SK-N-SH treated with all-trans-retinoic acid at 6 μM for 48 hours (cell line): Measurements from ENCODE around the gene GREB1.

Source experiments
- ATAC-seq: fragments of 200-7000 bp; cut with Tn5 transposase; 3 replicates; pipeline ENCODE4 v1.9.1; 2020; ENCODE audit warnings: mild to moderate bottlenecking, moderate library complexity
- ARNTL ChIP-seq: fragments of 450-650 bp; formaldehyde crosslinking; IDR thresholded peaks from 2 replicates; pipeline ENCODE4 v1.5.0; 2020; ENCODE audit warnings: low read depth, mild to moderate bottlenecking, moderate library complexity, borderline replicate concordance
- BACH2 ChIP-seq: fragments of 250-450 bp; sonication (Bioruptor Pico); IDR thresholded peaks from 2 replicates; pipeline ENCODE4 v1.9.0; 2021; ENCODE audit warnings: mild to moderate bottlenecking, borderline replicate concordance
- CSDC2 ChIP-seq: fragments of 250-450 bp; sonication (Bioruptor Pico); IDR thresholded peaks from 2 replicates; pipeline ENCODE4 v1.5.0; 2020; ENCODE audit warnings: mild to moderate bottlenecking, moderate library complexity
- ESRRG ChIP-seq: fragments of 250-450 bp; sonication (Bioruptor Pico); IDR thresholded peaks from 2 replicates; pipeline ENCODE4 v1.6.1; 2021; ENCODE audit warnings: mild to moderate bottlenecking
- GLIS3 ChIP-seq: fragments of 250-450 bp; sonication (Bioruptor Pico); IDR thresholded peaks from 2 replicates; pipeline ENCODE4 v1.5.0; 2020; ENCODE audit warnings: mild to moderate bottlenecking, moderate library complexity
- ISL1 ChIP-seq: fragments of 250-450 bp; sonication (Bioruptor Pico); IDR thresholded peaks from 2 replicates; pipeline ENCODE4 v2.1.2; 2022; ENCODE audit warnings: mild to moderate bottlenecking, moderate library complexity
- OSR1 ChIP-seq: fragments of 250-450 bp; sonication (Bioruptor Pico); IDR thresholded peaks from 2 replicates; pipeline ENCODE4 v1.8.0; 2022; ENCODE audit warnings: moderate library complexity, mild to moderate bottlenecking, inconsistent platforms
- RARB ChIP-seq: fragments of 250-450 bp; sonication (Bioruptor Pico); IDR thresholded peaks from 2 replicates; pipeline ENCODE4 v1.8.0; 2021; ENCODE audit warnings: mild to moderate bottlenecking, moderate library complexity
- TCF4 ChIP-seq: fragments of 250-450 bp; sonication (Bioruptor Pico); IDR thresholded peaks from 2 replicates; pipeline ENCODE4 v1.8.0; 2021; ENCODE audit warnings: mild to moderate bottlenecking, moderate library complexity, borderline replicate concordance
- TOX ChIP-seq: fragments of 250-450 bp; sonication (Bioruptor Pico); IDR thresholded peaks from 2 replicates; pipeline ENCODE4 v1.8.0; 2021; ENCODE audit warnings: mild to moderate bottlenecking, moderate library complexity, borderline replicate concordance
- ZC3H10 ChIP-seq: fragments of 250-450 bp; sonication (Bioruptor Pico); IDR thresholded peaks from 2 replicates; pipeline ENCODE4 v1.5.1; 2021; ENCODE audit warnings: mild to moderate bottlenecking, moderate library complexity
- ZFP3 ChIP-seq: fragments of 250-450 bp; sonication (Bioruptor Pico); IDR thresholded peaks from 2 replicates; pipeline ENCODE4 v1.5.0; 2020; ENCODE audit warnings: mild to moderate bottlenecking, moderate library complexity
- ZNF70 ChIP-seq: fragments of 450-650 bp; formaldehyde crosslinking; IDR thresholded peaks from 2 replicates; pipeline ENCODE4 v1.5.0; 2020; ENCODE audit warnings: mild to moderate bottlenecking, moderate library complexity
- ZNF8 ChIP-seq: fragments of 450-650 bp; formaldehyde crosslinking; IDR thresholded peaks from 2 replicates; pipeline ENCODE4 v1.5.0; 2020; ENCODE audit warnings: mild to moderate bottlenecking, moderate library complexity
- TF ChIP-seq, protein P1 (sequence below): fragments of 250-450 bp; sonication (Bioruptor Pico); IDR thresholded peaks from 2 replicates; pipeline ENCODE4 v1.5.1; 2021; ENCODE audit warnings: mild to moderate bottlenecking, moderate library complexity
- TF ChIP-seq, protein P2 (sequence below): fragments of 250-450 bp; sonication (Bioruptor Pico); IDR thresholded peaks from 2 replicates; pipeline ENCODE4 v1.8.0; 2020; ENCODE audit warnings: mild to moderate bottlenecking, moderate library complexity, borderline replicate concordance
- TF ChIP-seq, protein P3 (sequence below): fragments of 250-450 bp; sonication (Bioruptor Pico); IDR thresholded peaks from 2 replicates; pipeline ENCODE4 v1.8.0; 2021; ENCODE audit warnings: low read depth, mild to moderate bottlenecking, moderate library complexity, borderline replicate concordance
- TF ChIP-seq, protein P4 (sequence below): fragments of 250-450 bp; sonication (Bioruptor Pico); IDR thresholded peaks from 2 replicates; pipeline ENCODE4 v1.5.1; 2020; ENCODE audit warnings: low read depth, mild to moderate bottlenecking, moderate library complexity
- TF ChIP-seq, protein P5 (sequence below): fragments of 250-450 bp; sonication (Bioruptor Pico); IDR thresholded peaks from 2 replicates; pipeline ENCODE4 v1.5.0; 2020; ENCODE audit warnings: mild to moderate bottlenecking, moderate library complexity

Gene GREB1

DNA sequence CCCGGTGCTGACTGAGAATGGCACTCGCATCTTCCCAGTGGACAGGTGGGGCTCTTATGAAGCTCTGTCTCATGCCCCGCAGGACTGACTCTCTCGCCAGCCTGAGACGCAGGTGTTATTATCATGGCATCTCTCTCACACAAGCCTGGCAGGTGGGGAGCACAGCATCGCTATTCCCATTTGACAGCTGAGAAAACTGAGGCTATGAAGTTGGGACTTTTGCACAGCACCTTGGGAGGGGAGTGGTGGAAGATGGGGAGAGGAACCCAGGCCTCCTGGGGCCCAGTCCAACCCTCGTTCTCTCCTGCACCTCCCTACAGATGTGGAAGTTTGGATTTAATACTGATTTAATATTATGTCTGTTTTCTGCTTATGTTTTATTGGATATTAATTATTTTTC, 145.2 kb downstream of the GREB1 start:
- TF ChIP-seq OSR1 (CRISPR knock-in tag) = no peak
- TF ChIP-seq TOX (CRISPR knock-in tag) = no peak
- TF ChIP-seq, protein P1, sequence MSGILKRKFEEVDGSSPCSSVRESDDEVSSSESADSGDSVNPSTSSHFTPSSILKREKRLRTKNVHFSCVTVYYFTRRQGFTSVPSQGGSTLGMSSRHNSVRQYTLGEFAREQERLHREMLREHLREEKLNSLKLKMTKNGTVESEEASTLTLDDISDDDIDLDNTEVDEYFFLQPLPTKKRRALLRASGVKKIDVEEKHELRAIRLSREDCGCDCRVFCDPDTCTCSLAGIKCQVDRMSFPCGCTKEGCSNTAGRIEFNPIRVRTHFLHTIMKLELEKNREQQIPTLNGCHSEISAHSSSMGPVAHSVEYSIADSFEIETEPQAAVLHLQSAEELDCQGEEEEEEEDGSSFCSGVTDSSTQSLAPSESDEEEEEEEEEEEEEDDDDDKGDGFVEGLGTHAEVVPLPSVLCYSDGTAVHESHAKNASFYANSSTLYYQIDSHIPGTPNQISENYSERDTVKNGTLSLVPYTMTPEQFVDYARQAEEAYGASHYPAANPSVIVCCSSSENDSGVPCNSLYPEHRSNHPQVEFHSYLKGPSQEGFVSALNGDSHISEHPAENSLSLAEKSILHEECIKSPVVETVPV (CRISPR knock-in tag) = no peak
- no peak for TF ChIP-seq GLIS3 (CRISPR knock-in tag)
- no peak for TF ChIP-seq TCF4 (CRISPR knock-in tag)
- no peak for TF ChIP-seq ZFP3
- TF ChIP-seq, protein P2, sequence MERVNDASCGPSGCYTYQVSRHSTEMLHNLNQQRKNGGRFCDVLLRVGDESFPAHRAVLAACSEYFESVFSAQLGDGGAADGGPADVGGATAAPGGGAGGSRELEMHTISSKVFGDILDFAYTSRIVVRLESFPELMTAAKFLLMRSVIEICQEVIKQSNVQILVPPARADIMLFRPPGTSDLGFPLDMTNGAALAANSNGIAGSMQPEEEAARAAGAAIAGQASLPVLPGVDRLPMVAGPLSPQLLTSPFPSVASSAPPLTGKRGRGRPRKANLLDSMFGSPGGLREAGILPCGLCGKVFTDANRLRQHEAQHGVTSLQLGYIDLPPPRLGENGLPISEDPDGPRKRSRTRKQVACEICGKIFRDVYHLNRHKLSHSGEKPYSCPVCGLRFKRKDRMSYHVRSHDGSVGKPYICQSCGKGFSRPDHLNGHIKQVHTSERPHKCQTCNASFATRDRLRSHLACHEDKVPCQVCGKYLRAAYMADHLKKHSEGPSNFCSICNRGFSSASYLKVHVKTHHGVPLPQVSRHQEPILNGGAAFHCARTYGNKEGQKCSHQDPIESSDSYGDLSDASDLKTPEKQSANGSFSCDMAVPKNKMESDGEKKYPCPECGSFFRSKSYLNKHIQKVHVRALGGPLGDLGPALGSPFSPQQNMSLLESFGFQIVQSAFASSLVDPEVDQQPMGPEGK (CRISPR knock-in tag) = no peak
- no peak for TF ChIP-seq BACH2 (CRISPR knock-in tag)
- TF ChIP-seq ESRRG (CRISPR knock-in tag) = no peak
- TF ChIP-seq, protein P3, sequence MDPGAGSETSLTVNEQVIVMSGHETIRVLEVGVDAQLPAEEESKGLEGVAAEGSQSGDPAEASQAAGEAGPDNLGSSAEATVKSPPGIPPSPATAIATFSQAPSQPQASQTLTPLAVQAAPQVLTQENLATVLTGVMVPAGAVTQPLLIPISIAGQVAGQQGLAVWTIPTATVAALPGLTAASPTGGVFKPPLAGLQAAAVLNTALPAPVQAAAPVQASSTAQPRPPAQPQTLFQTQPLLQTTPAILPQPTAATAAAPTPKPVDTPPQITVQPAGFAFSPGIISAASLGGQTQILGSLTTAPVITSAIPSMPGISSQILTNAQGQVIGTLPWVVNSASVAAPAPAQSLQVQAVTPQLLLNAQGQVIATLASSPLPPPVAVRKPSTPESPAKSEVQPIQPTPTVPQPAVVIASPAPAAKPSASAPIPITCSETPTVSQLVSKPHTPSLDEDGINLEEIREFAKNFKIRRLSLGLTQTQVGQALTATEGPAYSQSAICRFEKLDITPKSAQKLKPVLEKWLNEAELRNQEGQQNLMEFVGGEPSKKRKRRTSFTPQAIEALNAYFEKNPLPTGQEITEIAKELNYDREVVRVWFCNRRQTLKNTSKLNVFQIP (CRISPR knock-in tag) = no peak
- TF ChIP-seq ZNF8 (CRISPR knock-in tag) = no peak
- TF ChIP-seq ARNTL (CRISPR knock-in tag) = no peak
- TF ChIP-seq RARB = no peak
- TF ChIP-seq, protein P4, sequence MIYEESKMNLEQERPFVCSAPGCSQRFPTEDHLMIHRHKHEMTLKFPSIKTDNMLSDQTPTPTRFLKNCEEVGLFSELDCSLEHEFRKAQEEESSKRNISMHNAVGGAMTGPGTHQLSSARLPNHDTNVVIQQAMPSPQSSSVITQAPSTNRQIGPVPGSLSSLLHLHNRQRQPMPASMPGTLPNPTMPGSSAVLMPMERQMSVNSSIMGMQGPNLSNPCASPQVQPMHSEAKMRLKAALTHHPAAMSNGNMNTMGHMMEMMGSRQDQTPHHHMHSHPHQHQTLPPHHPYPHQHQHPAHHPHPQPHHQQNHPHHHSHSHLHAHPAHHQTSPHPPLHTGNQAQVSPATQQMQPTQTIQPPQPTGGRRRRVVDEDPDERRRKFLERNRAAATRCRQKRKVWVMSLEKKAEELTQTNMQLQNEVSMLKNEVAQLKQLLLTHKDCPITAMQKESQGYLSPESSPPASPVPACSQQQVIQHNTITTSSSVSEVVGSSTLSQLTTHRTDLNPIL = no peak
- no peak for ATAC-seq

DNA sequence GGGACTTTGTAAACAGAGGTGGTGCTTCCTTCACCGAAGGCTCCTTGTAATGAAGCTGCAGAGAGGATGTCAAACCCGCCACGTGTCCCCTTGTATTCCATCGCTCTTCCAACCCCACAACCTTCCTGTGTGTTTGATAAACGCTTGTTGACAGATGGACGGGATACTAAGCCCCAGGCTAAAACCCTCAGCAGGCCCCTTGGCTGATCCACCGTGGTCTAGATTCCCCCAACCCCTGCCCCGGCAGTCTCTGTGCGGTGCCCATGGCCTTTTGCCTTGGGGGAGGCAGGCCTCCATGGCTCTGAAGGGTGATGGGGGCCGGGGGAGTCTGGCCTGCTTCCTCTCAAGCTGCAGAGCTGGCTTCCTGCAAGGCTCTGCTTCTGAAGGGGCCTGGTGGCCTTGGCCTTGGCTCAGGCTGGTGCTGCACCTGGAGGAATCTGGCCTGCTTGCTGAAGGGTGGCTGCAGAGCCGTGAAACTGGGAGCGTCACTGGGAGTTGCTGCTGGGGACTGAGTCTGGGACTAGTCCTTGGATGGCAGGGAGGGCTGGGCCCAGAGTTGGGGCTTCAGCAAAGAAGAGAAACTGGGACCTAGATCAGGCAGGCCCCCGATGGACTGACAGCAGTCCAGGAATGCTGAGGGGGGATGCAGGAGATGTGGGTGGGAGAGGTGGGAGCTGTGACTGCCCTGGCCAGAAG, 145.8 kb downstream of the GREB1 start:
- no peak for ATAC-seq

DNA sequence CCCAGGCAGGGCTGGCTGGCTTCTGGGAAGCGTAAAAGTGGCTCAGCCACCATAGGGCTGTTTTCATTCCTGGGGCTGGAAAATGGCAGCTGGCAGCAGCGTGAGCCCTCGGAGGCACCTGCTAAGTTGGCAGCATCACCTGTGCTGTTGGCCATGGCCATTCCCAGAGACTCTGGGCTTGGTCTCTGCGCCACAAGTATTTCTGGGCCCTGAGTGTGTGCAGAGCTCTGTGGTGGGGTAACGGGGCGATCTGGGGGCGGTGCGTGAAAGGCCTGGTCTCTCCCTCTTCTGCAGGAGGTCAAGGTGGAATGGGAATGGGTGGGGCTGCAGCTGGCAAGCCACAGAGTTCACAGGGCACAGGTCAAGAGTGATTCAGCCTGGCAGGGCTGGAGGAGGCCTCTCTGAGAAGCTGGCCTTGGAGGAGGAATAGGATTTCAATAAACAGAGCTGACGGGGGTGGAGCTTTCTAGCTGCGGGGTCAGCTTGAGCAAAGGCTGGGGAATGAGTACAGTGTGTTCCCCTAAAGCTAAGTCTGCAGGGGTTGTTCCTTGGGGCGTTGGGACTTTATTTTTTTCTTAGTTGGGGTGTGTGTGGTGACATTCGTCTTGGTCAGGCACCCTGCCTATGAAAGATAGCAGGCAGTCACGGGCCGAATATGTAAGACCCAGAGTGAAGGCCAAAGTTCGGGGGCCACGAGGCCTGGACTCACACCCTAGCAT, 146.5 kb downstream of the GREB1 start:
- TF ChIP-seq ZNF8 (CRISPR knock-in tag) = no peak
- TF ChIP-seq ISL1 (CRISPR knock-in tag) = no peak
- TF ChIP-seq, protein P5, sequence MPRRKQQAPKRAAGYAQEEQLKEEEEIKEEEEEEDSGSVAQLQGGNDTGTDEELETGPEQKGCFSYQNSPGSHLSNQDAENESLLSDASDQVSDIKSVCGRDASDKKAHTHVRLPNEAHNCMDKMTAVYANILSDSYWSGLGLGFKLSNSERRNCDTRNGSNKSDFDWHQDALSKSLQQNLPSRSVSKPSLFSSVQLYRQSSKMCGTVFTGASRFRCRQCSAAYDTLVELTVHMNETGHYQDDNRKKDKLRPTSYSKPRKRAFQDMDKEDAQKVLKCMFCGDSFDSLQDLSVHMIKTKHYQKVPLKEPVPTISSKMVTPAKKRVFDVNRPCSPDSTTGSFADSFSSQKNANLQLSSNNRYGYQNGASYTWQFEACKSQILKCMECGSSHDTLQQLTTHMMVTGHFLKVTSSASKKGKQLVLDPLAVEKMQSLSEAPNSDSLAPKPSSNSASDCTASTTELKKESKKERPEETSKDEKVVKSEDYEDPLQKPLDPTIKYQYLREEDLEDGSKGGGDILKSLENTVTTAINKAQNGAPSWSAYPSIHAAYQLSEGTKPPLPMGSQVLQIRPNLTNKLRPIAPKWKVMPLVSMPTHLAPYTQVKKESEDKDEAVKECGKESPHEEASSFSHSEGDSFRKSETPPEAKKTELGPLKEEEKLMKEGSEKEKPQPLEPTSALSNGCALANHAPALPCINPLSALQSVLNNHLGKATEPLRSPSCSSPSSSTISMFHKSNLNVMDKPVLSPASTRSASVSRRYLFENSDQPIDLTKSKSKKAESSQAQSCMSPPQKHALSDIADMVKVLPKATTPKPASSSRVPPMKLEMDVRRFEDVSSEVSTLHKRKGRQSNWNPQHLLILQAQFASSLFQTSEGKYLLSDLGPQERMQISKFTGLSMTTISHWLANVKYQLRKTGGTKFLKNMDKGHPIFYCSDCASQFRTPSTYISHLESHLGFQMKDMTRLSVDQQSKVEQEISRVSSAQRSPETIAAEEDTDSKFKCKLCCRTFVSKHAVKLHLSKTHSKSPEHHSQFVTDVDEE (CRISPR knock-in tag) = no peak
- no peak for TF ChIP-seq ARNTL (CRISPR knock-in tag)
- TF ChIP-seq, protein P3 (CRISPR knock-in tag) = no peak
- no peak for TF ChIP-seq CSDC2 (CRISPR knock-in tag)
- TF ChIP-seq BACH2 (CRISPR knock-in tag) = no peak
- no peak for TF ChIP-seq RARB
- TF ChIP-seq ZNF70 (CRISPR knock-in tag) = no peak
- TF ChIP-seq TOX (CRISPR knock-in tag) = no peak
- TF ChIP-seq ZC3H10 (CRISPR knock-in tag) = no peak
- TF ChIP-seq ESRRG (CRISPR knock-in tag) = no peak
- ATAC-seq = no peak

More for the DNA sequence above, 145.8 kb downstream of the GREB1 start:
- TF ChIP-seq ZNF70 (CRISPR knock-in tag) = no peak
- TF ChIP-seq GLIS3 (CRISPR knock-in tag) = no peak
- no peak for TF ChIP-seq ZNF8 (CRISPR knock-in tag)
